Spleen (tissue), 11 donors: ENCODE data around the gene TBKBP1. TPM values are rescaled to one million over a fixed set of nuclear protein-coding genes. Genes with fewer than 3 reads are reported as not detected.

Experiments
- DNase-seq: peaks from one replicate; pipeline ENCODE4 v3.0.0-alpha.2; 2020
- H3K27ac ChIP-seq, 8 donors: fragments of 200-600 bp; sonication (generic) in 7 of 8; 1 replicate in 4 of 8; 2 replicates in 4 of 8; pipeline versions ENCODE4 v1.5.0 to v1.8.0; 2016 to 2021; ENCODE audit warnings: inconsistent platforms in 4 of 8, mild to moderate bottlenecking in 4 of 8, moderate library complexity in 1 of 8
- H3K27me3 ChIP-seq, 7 donors: fragments of 200-600 bp; sonication (generic) in 6 of 7; replicated peaks in 1 of 7; 1 replicate in 4 of 7; 2 replicates in 3 of 7; pipeline versions ENCODE4 v1.5.0 to v1.8.0; 2016 to 2021; ENCODE audit warnings: inconsistent platforms in 3 of 7, mild to moderate bottlenecking in 1 of 7
- H3K36me3 ChIP-seq, 6 donors: fragments of 200-600 bp; sonication (generic) in 5 of 6; 1 replicate in 4 of 6; 2 replicates in 2 of 6; pipeline versions ENCODE4 v1.5.0 to v1.8.0; 2016 to 2021; ENCODE audit warnings: inconsistent platforms in 2 of 6
- H3K4me1 ChIP-seq, 6 donors: fragments of 200-600 bp; sonication (generic) in 5 of 6; 1 replicate in 3 of 6; 2 replicates in 3 of 6; pipeline versions ENCODE4 v1.5.0 to v1.8.0; 2016 to 2021; ENCODE audit warnings: inconsistent platforms in 3 of 6
- H3K4me3 ChIP-seq, 8 donors: fragments of 200-600 bp; sonication (generic) in 7 of 8; 1 replicate in 4 of 8; 2 replicates in 4 of 8; pipeline versions ENCODE4 v1.5.0 to v1.8.0; 2016 to 2021; ENCODE audit warnings: inconsistent platforms in 4 of 8, mild to moderate bottlenecking in 4 of 8, moderate library complexity in 2 of 8
- H3K9me3 ChIP-seq, 8 donors: fragments of 200-600 bp; sonication (generic) in 7 of 8; 1 replicate in 4 of 8; 2 replicates in 4 of 8; pipeline versions ENCODE4 v1.5.0 to v1.8.0; 2016 to 2021; ENCODE audit warnings: inconsistent platforms in 4 of 8
- POLR2A ChIP-seq, 3 donors: fragments of 450-650 bp; IDR thresholded peaks; one replicate each; pipeline ENCODE4 v1.5.1; 2017; ENCODE audit warnings: antibody characterized with exemption in 3 of 3, mild to moderate bottlenecking in 1 of 3
- POLR2AphosphoS5 ChIP-seq, 3 donors: sonication (generic); formaldehyde crosslinking; IDR thresholded peaks; one replicate each; pipeline ENCODE4 v1.5.1; 2017; ENCODE audit warnings: antibody characterized with exemption in 3 of 3
- WGBS, 5 donors: extraction: QIAGEN DNeasy Blood & Tissue Kit in 3 of 5; methylation state at CpG; one replicate each; pipeline versions ENCODE4 v1.1.5 to v1.1.7; 2013 to 2018; 5-methylcytosine and 5-hydroxymethylcytosine counted together
- intact Hi-C: fragments of 100-400 bp; cut with DNase I; formaldehyde crosslinking; loops from one replicate; pipeline ENCODE4 v1.15.0; 2023; ENCODE audit warnings: low total_unique reads
- polyA plus RNA-seq, 3 donors: library from polyadenylated mRNA; stranded (reverse); fragments of 200-250 nt; gene quantifications; one replicate each; pipeline ENCODE4 v1.2.1, GENCODE V29; 2013
- total RNA-seq, 7 donors: library from RNA; depleted of rRNA in 3 of 7; stranded (reverse); fragments of >200 nt in 3 of 7; fragmentation: NEBNext Ultra II Directional in 4 of 7; extraction: Animal tissue kit (Norgen Biotek cat#: 25700) in 4 of 7; gene quantifications; one replicate each; pipeline versions ENCODE4 v1.1.0 to v1.2.1, GENCODE V29; 2016 to 2021
- TF ChIP-seq, protein P1 (sequence below), 11 experiments: fragments of 200-600 bp in 7 of 11; fragments of 450-650 bp in 4 of 11; sonication (generic) in 4 of 11; IDR thresholded peaks in 8 of 11; conservative IDR thresholded peaks in 3 of 11; 1 replicate in 7 of 11; 2 replicates in 4 of 11; pipeline versions ENCODE4 v1.4.0 to v1.8.0; 2016 to 2021; ENCODE audit warnings: antibody characterized with exemption in 11 of 11, inconsistent platforms in 4 of 11, mild to moderate bottlenecking in 1 of 11
- donor health status: healthy with polysubstance abuse.
- donor health status: DM: no; HTN: no; CAD: no; lungs with moderate emphysema.
- donor health status: DM: no; HTN: no; CAD: no.
- donor health status: Bipolar disorder and iron deficiency.
- donor health status: healthy.
- donor health status: DM: no; HTN: no; CAD: no.
- donor health status: DM: yes; HTN: yes; CAD: no.

TBKBP1 gene
- total and polyA plus RNA-seq, 10 donors, result 3.8 to 28.0 (median 16.9) TPM

DNA sequence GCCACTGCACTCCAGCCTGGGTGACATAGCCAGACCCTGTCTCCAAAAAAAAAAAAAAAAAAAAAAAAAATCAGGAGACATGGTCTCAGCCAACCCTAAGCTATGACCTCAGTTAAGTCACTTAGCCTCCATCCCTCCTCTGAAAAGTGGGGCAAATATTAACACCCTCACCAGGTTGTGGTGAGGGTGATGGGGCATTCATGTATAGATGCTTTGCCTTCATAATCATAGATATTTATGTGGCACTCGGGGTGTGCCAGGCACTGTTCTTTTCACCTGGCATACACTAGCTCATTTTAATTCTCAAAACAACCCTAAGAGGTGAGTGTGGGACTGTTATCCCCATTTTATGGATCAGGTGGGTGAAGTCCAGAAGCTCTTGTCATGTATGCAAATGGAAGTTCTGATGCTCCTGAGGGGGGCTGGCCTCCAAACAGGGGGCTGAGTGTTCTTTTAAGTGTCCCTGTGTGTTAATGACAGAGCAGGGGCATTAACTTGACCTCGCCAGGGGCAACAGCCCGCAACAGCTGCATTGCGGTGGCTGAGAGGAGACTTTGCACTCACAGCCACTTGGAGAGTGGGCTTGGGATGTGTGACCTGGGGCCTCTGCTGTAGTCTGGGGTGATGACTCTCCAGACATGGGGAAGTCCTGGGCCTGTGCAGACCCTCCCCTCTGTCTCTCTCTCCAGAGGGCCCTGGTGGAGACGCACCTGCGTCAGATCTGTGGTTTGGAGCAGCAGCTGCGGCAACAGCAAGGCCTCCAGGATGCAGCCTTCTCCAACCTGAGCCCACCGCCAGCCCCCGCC is 4.1 kb downstream of the TBKBP1 start:
- no peaks in the 10 kb centered on the region for H3K9me3 ChIP-seq
- WGBS, 5 donors, result 47 to 70% (median 67%) methylated on average over 5 to 9 of the region's 9 CpGs
- H3K4me3 ChIP-seq, result no peak overlapping the region
- peaks cover 0 to 63% (median 9%) of the 10 kb centered on the region in 6 donors for H3K36me3 ChIP-seq
- intact Hi-C loops, result loop anchor here (10.0 kb wide), 1 partner anchor 97 kb away; no protein-coding TSS in a partner anchor
- H3K27ac ChIP-seq, result peak overlapping the region in 2 of 8 donors; percentile 98 to 99
- H3K4me1 ChIP-seq, result peaks cover 13 to 96% (median 71%) of the 10 kb centered on the region in 6 donors
- no peak for TF ChIP-seq POLR2A (IDR thresholded peaks at IDR 0.05)
- no peak for TF ChIP-seq POLR2AphosphoS5 (IDR thresholded peaks at IDR 0.05)
- TF ChIP-seq, protein P1, sequence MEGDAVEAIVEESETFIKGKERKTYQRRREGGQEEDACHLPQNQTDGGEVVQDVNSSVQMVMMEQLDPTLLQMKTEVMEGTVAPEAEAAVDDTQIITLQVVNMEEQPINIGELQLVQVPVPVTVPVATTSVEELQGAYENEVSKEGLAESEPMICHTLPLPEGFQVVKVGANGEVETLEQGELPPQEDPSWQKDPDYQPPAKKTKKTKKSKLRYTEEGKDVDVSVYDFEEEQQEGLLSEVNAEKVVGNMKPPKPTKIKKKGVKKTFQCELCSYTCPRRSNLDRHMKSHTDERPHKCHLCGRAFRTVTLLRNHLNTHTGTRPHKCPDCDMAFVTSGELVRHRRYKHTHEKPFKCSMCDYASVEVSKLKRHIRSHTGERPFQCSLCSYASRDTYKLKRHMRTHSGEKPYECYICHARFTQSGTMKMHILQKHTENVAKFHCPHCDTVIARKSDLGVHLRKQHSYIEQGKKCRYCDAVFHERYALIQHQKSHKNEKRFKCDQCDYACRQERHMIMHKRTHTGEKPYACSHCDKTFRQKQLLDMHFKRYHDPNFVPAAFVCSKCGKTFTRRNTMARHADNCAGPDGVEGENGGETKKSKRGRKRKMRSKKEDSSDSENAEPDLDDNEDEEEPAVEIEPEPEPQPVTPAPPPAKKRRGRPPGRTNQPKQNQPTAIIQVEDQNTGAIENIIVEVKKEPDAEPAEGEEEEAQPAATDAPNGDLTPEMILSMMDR (IDR thresholded peaks at IDR 0.05 in 8 of 11, conservative IDR thresholded peaks at IDR 0.05 in 3 of 11), result no peak
- peak; percentile 68 for DNase-seq
- H3K27me3 ChIP-seq, result no peaks in the 10 kb centered on the region

DNA sequence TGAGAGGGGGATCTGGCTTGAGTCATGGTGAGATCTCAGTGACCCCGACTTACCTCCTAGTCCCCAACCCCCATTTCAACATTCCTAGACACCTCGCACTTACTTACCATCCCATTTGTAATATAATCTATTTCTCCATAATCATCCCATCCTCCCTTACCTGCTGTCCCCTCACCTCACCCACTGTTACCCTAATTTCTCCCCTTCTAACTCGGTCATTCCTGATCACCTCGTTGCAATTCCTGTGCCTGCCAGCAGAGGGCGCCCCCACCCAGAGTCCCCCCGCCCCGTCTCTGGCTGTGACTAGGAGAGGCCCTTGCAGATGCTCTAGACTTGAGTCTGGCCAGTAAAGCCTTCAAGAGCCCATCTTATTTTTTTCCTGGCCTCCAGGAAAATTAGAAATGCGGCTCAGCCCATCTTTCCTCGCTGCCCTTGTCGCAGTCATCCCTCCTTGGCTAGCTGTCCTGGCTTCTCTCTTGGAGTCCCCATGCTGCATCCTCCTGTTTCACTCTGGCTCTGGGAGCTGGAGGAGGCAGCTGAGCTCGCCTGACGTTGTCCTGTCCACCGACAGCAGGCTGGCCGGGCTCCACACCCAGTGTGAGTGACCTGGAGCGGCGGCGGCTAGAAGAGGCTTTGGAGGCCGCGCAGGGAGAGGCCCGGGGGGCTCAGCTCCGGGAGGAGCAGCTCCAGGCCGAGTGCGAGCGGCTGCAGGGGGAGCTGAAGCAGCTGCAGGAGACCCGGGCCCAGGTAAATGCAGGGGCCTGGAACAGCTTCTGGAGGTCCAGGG is 5.0 kb downstream of the TBKBP1 start:
- Histone ChIP-seq H3K27me3 (no peaks in the 10 kb centered on the region), H3K4me3 (peak overlapping the region in 1 of 8 donors; percentile 4), H3K9me3 (no peaks in the 10 kb centered on the region), H3K36me3 (peaks cover 0 to 63% (median 9%) of the 10 kb centered on the region in 6 donors), H3K4me1 (peaks cover 19 to 97% (median 76%) of the 10 kb centered on the region in 6 donors), H3K27ac (peak overlapping the region in 4 of 8 donors; percentile 5 to 99 (median 58))
- no peak for TF ChIP-seq POLR2A (IDR thresholded peaks at IDR 0.05)
- TF ChIP-seq, protein P1 (IDR thresholded peaks at IDR 0.05 in 8 of 11, conservative IDR thresholded peaks at IDR 0.05 in 3 of 11), result peak; percentile 90 to 98 (median 95)
- TF ChIP-seq POLR2AphosphoS5 (IDR thresholded peaks at IDR 0.05), result peak in 1 of 3 donors; percentile 10
- DNase-seq, result peak; percentile 94
- 58 to 68% (median 66%) methylated on average over 19 to 25 of the region's 25 CpGs for whole genome bisulfite sequencing, 5 donors
- intact Hi-C loops, result loop anchor here (10.0 kb wide), 1 partner anchor 96 kb away; no protein-coding TSS in a partner anchor

DNA sequence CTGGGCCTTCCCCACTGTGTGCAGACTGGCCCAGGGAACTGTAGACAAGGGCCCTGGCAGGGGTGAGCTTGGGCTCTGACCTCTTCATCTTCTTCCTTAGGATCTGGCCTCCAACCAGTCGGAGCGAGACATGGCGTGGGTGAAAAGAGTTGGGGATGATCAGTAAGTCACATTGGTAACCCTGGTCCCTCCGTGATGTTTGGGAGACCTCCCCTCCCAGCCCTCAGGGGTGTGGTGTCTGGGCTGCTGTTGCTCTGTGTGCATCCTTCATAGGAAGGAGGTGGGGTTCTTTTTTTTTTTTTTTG is 5.5 kb downstream of the TBKBP1 start:
- H3K9me3 ChIP-seq, result no peaks in the 10 kb centered on the region
- peak overlapping the region in 1 of 8 donors; percentile 4 for H3K4me3 ChIP-seq
- peaks cover 24 to 98% (median 80%) of the 10 kb centered on the region in 6 donors for H3K4me1 ChIP-seq
- DNase-seq, result no peak
- 88 to 94% (median 93%) methylated on average over 4 of the region's 4 CpGs for WGBS, 5 donors
- intact Hi-C loops, result loop anchor here (10.0 kb wide), 1 partner anchor 95 kb away; no protein-coding TSS in a partner anchor
- H3K36me3 ChIP-seq, result peaks cover 0 to 63% (median 9%) of the 10 kb centered on the region in 6 donors
- H3K27me3 ChIP-seq, result no peaks in the 10 kb centered on the region
- H3K27ac ChIP-seq, result peak overlapping the region in 3 of 8 donors; percentile 18 to 59 (median 54)
- no peak for TF ChIP-seq POLR2A (IDR thresholded peaks at IDR 0.05)
- no peak for TF ChIP-seq POLR2AphosphoS5 (IDR thresholded peaks at IDR 0.05)
- TF ChIP-seq, protein P1 (IDR thresholded peaks at IDR 0.05 in 8 of 11, conservative IDR thresholded peaks at IDR 0.05 in 3 of 11), result no peak
